Lower leg skin (tissue), 3 donors: Measurements from ENCODE around the gene FBLIM1.

Source experiments
- CTCF ChIP-seq, 3 donors: fragments of 450-650 bp; IDR thresholded peaks; one replicate each; pipeline ENCODE4 v1.5.1; 2016; ENCODE audit warnings: antibody characterized with exemption in 3 of 3, mild to moderate bottlenecking in 3 of 3, moderate library complexity in 2 of 3
- POLR2A ChIP-seq, 2 donors: fragments of 450-650 bp; IDR thresholded peaks; one replicate each; pipeline ENCODE4 v1.6.1; 2016 to 2017; ENCODE audit warnings: antibody characterized with exemption in 2 of 2, mild to moderate bottlenecking in 1 of 2, moderate library complexity in 1 of 2

- TF ChIP-seq CTCF (IDR thresholded peaks at IDR 0.05) (no peak), POLR2A (IDR thresholded peaks at IDR 0.05) (no peak)
These were observed 20.0 kb upstream of the FBLIM1 start for GRCh38 chr1:15738416-15739113.
